ENCODE results near the gene KLF7.

Gene KLF7

GRCh38 chr2:207150284-207150683 lies 15.5 kb downstream of the KLF7 start:
- Histone ChIP-seq H3K9me2 (replicated peaks; ENCODE audit: control insufficient read depth, low read length) (no peaks in the 10 kb centered on the region), H3K27ac (ENCODE audit: low read depth, low read length) (no peak overlapping the region), H3F3A (ENCODE audit: control insufficient read depth, insufficient read depth) (no peaks in the 10 kb centered on the region), H3K9me3 (ENCODE audit: control insufficient read depth, insufficient read depth, low read length) (no peaks in the 10 kb centered on the region), H3K79me2 (ENCODE audit: control insufficient read depth, low read length) (no peaks in the 10 kb centered on the region), H3K27me3 (ENCODE audit: control insufficient read depth, low read length) (peaks cover 10% of the 10 kb centered on the region), H4K20me1 (ENCODE audit: control insufficient read depth, insufficient read depth, low read depth, low read length) (no peaks in the 10 kb centered on the region), H3K4me1 (ENCODE audit: control insufficient read depth, low read length) (0 out of 2 replicates have a peak, but pooled peaks cover 4% of the 10 kb centered on the region), H3K4me2 (ENCODE audit: low read length) (no peak overlapping the region), H3K4me3 (ENCODE audit: low read length) (no peak overlapping the region), H3K36me3 (ENCODE audit: control insufficient read depth, low read length) (no peaks in the 10 kb centered on the region)
- TF ChIP-seq EZH2phosphoT487 (IDR thresholded peaks at IDR 0.05; ENCODE audit: borderline replicate concordance, low read length) (no peak), CTCF (IDR thresholded peaks at IDR 0.05; ENCODE audit: low read depth, low read length, poor library complexity, severe bottlenecking) (no peak)

GRCh38 chr2:207149249-207150213 lies 16.2 kb downstream of the KLF7 start:
- H3K9me3 ChIP-seq (ENCODE audit: control insufficient read depth, insufficient read depth, low read length): no peaks in the 10 kb centered on the region
- no peak overlapping the region for H3K4me2 ChIP-seq (ENCODE audit: low read length)
- no peaks in the 10 kb centered on the region for H3F3A ChIP-seq (ENCODE audit: control insufficient read depth, insufficient read depth)
- H3K79me2 ChIP-seq (ENCODE audit: control insufficient read depth, low read length): no peaks in the 10 kb centered on the region
- H4K20me1 ChIP-seq (ENCODE audit: control insufficient read depth, insufficient read depth, low read depth, low read length): no peaks in the 10 kb centered on the region
- H3K36me3 ChIP-seq (ENCODE audit: control insufficient read depth, low read length): no peaks in the 10 kb centered on the region
- H3K9me2 ChIP-seq (replicated peaks; ENCODE audit: control insufficient read depth, low read length): no peaks in the 10 kb centered on the region
- no peaks in the 10 kb centered on the region for H3K4me1 ChIP-seq (ENCODE audit: control insufficient read depth, low read length)
- no peak overlapping the region for H3K27ac ChIP-seq (ENCODE audit: low read depth, low read length)
- TF ChIP-seq EZH2phosphoT487 (IDR thresholded peaks at IDR 0.05; ENCODE audit: borderline replicate concordance, low read length) (no peak), CTCF (IDR thresholded peaks at IDR 0.05; ENCODE audit: low read depth, low read length, poor library complexity, severe bottlenecking) (no peak)
- H3K4me3 ChIP-seq (ENCODE audit: low read length): no peak overlapping the region
- H3K27me3 ChIP-seq (ENCODE audit: control insufficient read depth, low read length): peaks cover 10% of the 10 kb centered on the region

GRCh38 chr2:207148020-207148419 lies 17.7 kb downstream of the KLF7 start:
- H3F3A ChIP-seq (ENCODE audit: control insufficient read depth, insufficient read depth): no peaks in the 10 kb centered on the region
- no peak for TF ChIP-seq EZH2phosphoT487 (IDR thresholded peaks at IDR 0.05; ENCODE audit: borderline replicate concordance, low read length)
- TF ChIP-seq CTCF (IDR thresholded peaks at IDR 0.05; ENCODE audit: low read depth, low read length, poor library complexity, severe bottlenecking): no peak
- H3K36me3 ChIP-seq (ENCODE audit: control insufficient read depth, low read length): no peaks in the 10 kb centered on the region
- H3K9me3 ChIP-seq (ENCODE audit: control insufficient read depth, insufficient read depth, low read length): no peaks in the 10 kb centered on the region
- H3K27ac ChIP-seq (ENCODE audit: low read depth, low read length): no peak overlapping the region
- no peaks in the 10 kb centered on the region for H3K9me2 ChIP-seq (replicated peaks; ENCODE audit: control insufficient read depth, low read length)
- H3K4me2 ChIP-seq (ENCODE audit: low read length): no peak overlapping the region
- no peaks in the 10 kb centered on the region for H3K4me1 ChIP-seq (ENCODE audit: control insufficient read depth, low read length)
- no peaks in the 10 kb centered on the region for H3K79me2 ChIP-seq (ENCODE audit: control insufficient read depth, low read length)
- H4K20me1 ChIP-seq (ENCODE audit: control insufficient read depth, insufficient read depth, low read depth, low read length): no peaks in the 10 kb centered on the region
- H3K4me3 ChIP-seq (ENCODE audit: low read length): no peak overlapping the region
- peaks cover 9% of the 10 kb centered on the region for H3K27me3 ChIP-seq (ENCODE audit: control insufficient read depth, low read length)

All from DOHH2 (cell line).